COLO668 (cell line): Measurements from ENCODE around the gene CS.

ENCODE experiments used
- DNase-seq: peaks from one replicate; lab custom pipeline; 2025; ENCODE audit not compliant: unreplicated experiment; lab: John Stamatoyannopoulos, UW

The CS gene

GRCh38 chr12:56253091-56253490, 47.0 kb downstream of the CS start:
- no peak for DNase-seq

GRCh38 chr12:56252649-56253048, 47.5 kb downstream of the CS start:
- DNase-seq: no peak

- no peak for DNase-seq
Observed at GRCh38 chr12:56248711-56249110, 51.4 kb downstream of the CS start.

GRCh38 chr12:56247923-56248322, 52.2 kb downstream of the CS start:
- no peak for DNase-seq

DNA sequence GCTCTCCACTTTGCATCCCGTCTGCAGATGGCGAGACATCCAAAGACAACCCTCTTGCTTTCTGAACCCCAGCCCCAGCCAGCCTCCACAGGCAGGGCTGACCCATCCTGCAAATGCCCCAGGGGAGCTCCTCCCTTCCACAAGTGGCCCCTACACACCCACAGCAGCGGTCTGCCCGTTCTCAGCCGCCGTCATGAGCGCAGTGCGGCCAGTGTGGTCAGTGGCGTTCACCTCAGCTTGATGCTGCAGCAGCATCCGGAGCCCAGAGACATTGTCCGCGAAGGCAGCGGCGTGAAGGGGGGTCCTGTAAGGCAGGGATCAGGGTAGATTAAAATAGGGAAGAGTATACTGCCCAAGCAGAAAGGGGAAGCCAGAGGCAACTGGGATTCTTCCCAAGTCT, 55.6 kb downstream of the CS start:
- DNase-seq: no peak

DNA sequence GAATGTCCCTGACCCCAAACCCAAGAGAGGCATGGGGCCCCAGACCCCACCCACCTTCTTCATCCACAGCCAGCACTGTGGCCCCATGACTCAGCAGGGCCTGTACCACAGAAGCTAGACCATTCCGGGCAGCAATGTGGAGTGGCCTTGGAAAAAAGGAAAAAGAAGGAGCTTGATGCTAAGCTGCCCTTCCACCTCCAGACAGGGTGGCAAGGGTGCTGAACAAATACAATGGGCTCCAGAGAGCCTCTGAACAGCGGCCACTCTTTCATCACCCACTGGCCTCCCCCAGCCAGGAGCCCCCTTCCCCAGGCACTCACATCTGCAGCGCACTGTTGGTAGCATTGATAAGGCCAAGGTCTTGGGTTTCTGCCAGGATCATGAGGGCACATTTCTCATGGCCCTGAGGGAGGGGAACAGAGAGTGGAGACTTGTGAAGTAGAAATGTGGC, 56.4 kb downstream of the CS start:
- DNase-seq: no peak

DNA sequence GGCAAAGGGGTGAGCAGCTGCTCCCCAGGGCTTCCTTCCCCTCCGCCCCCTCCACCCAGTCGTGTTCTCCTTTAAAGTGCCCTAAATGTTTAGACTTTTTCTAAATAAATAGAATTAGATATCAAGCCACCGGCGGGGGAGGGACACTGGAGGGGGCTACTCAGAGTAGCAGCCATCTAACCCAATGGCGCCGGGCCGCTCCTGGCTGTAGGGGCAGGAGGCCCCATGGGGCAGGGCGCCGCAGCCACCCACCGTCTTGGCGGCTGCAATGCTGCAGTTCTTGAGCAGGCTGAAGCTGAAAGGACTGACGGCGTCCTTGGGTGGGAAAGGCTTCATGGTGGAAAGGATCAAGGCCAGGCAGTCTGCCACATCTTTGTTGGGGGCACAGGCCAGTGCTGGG, 57.1 kb downstream of the CS start:
- no peak for DNase-seq

DNA sequence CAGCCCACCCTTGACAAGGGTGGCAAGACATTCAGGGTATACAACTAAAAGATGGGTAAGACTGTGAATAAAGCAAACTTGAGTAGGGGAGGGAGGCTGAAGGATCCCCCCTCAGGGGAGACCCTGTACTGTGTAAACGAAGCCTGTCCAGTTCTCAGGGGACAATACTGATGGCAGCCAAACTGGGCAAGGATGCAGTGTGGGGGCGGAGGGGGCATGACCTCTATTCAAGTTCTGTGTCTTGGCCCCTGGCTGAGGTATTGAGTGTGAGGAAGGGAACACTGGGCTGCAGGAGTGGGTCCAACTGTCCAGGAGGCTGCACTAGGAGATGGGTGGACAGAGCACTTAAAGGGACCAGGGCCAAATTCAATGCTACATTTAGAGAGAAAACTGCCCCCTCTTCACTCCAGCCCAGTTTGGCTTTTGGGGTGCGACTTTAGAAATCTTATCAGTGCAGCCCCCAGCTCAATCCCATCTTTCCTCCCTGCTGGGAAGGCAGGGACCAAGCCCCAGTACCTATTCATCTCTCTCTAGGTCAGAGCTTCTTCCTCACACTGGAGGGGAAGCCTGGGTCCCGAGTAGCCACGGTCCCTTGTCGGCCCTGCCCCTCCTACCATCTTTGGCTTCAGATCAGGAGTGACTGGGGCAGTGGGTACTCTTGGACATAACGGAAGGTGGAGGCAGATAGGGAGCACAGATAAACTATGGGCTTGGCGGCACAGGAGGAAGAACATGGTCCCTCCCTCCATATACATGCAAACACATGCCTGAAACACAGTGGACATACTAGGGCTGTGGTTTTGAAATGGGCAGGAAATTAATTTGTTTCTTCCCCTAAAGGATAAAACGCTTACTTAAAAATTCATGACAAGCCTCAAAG, 58.5 kb downstream of the CS start:
- DNase-seq: no peak

DNA sequence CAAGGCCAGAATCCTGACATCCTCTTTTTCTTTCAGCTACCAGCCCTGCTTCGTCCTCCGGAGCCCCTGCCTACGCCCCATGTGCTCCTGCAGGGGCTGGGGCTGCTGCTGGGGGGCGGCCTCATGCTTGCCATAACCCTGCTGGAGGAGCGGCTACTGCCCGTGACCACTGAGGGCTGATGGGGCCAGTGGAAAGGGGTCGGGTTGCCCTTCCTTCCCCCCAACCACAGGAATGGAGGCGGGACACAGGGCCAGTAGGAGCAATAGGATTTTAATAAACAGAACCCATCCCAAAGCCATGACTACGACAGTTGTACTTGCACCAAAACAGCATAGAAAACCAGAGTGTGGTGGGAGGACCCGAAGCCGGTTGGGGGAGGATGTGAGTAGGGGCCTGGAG, 62.6 kb downstream of the CS start:
- no peak for DNase-seq

GRCh38 chr12:56236985-56237384, 63.1 kb downstream of the CS start:
- DNase-seq: no peak

DNA sequence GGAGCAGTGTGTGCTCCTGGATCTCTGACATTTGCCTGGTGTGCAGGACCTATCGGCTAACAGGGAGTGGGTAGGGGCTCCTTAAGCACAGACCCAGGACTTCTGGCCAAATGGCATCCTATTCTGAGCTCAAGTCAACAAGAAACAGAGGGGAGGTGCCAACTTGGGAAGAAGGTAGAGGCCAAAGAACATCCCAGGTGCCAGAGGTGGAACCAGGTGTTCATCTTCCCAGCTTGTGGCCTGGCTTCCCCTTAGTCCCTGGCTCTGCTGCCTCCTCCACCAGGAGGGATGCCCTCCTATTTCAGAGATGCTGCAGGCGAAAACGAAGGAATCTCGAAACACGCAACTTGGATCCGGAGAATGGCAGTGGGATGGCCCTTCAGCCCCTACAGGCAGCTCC, 64.0 kb downstream of the CS start:
- DNase-seq: no peak

GRCh38 chr12:56234746-56235436, 65.2 kb downstream of the CS start:
- DNase-seq: no peak

DNA sequence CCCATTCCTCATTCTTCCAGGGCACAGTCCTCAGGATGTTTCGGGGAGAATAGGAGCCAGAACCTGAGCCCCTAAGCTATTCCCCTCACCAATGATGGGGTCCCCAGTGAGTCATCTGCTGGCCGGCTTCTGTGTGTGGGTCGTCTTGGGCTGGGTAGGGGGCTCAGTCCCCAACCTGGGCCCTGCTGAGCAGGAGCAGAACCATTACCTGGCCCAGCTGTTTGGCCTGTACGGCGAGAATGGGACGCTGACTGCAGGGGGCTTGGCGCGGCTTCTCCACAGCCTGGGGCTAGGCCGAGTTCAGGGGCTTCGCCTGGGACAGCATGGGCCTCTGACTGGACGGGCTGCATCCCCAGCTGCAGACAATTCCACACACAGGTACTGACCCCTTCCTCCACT, 68.9 kb downstream of the CS start:
- no peak for DNase-seq

DNA sequence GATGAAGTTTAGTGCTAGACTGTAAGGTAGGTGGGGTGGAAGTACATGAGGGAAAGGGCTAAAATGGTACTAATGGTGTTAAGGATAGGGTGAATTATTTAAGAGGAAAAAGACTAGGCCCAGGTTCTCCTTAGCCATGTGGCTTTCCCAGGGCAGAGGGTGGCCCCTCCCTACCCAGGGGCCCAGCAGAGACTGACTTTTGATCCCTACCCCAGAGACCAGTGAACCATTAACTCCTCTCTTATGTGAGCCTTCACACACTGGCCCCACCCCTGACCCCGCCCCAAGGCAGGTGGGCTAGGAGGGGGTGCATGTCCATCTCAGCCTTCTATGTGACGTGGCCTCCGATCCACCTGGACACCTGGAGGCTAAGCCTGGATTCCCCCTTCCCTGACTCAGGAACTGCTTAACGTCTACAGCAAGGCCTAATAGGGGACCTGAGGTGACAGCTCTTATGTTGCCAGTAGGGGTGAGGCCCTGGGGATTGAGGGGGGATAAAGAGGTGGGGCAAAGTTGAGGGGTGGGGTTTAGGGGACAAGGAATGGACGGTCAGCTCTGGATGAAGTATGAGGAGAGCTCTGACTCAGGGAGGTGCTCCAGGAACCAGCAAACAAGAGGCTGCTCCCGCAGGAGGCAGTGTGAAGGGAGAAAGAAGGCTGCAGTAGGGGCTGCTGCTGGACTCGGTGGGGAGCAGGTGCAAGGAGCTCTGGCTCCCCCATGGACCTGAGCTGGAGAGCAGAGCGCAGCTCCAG, 69.5 kb downstream of the CS start:
- DNase-seq: peak; percentile 70

DNA sequence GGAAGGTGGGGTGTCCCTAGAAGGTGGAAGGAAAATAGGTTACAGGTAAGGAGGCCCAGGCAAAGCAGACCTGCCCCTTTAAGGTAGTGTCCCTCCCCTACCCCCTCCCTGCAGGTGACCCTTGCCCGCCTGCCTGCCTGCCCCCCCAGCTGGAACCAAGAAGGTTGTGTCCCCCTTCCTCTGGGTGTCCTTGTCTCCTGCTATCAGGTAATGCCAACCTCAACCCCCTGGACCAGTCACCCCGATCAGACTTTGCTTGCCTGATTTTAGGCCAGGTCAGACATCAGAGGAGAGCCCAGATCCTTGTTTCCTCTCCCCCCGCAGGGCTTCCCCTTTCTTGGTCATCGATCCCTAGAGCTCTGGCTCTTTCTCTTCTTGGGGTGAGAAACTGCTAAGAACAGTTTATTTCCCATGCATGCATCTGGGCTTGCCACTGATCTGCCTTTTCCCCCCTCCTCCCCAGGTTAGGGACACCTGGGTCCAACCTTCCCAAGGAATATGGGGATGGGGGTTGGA, 70.2 kb downstream of the CS start, which contains the start of gene SLC39A5:
SLC39A5 (plus strand) TSS at position 136 of the 516 bp plus-strand sequence. CDS start 1,224 bp downstream, outside the sequence.
- DNase-seq: no peak

- DNase-seq: no peak
Observed at GRCh38 chr12:56229082-56229481, 71.0 kb downstream of the CS start.

- no peak for DNase-seq
Observed at GRCh38 chr12:56224954-56225353, 75.2 kb downstream of the CS start.

GRCh38 chr12:56224102-56224701, 75.9 kb downstream of the CS start, which contains the start of gene NABP2:
Gene NABP2, plus strand, starts transcription at chr12:56224342. Its CDS starts 515 bp downstream, at chr12:56224857.
- peak; percentile 95 for DNase-seq

DNA sequence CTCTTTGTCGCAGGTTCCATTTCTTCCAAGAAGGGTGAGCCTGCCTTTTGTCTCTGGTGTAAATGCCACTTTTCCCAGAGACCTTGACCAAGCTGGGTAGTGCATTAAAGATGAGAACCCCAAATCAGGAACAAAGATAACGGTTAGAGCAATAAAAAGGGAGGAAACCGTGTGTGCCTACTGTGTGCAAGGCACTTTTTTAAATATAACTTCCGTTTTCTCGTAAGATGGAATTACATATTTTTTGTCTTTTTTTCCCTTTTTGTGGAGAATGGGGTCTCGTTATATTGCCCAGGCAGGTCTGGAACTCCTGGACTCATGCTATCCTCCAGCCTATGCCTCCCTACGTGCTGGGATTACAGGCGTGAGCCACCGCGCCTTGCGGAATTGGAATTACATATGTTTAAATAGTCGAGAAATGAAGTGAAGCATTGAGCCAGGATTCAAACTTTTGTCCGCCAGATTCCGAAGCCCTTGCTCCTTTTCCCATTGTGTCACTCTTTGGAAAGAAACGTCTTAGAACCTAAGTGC, 76.5 kb downstream of the CS start:
- no peak for DNase-seq

GRCh38 chr12:56222531-56222895, 77.6 kb downstream of the CS start:
- DNase-seq: no peak
